GM15510 (cell line): Measurements from ENCODE around the gene ANGPTL2.

Source experiments
- POLR2A ChIP-seq: IDR thresholded peaks from 3 replicates; pipeline ENCODE4 v1.6.1; 2011; ENCODE audit warnings: borderline replicate concordance; ENCODE audit not compliant: insufficient read length; ENCODE audit errors: extremely low read depth

ANGPTL2 gene

DNA sequence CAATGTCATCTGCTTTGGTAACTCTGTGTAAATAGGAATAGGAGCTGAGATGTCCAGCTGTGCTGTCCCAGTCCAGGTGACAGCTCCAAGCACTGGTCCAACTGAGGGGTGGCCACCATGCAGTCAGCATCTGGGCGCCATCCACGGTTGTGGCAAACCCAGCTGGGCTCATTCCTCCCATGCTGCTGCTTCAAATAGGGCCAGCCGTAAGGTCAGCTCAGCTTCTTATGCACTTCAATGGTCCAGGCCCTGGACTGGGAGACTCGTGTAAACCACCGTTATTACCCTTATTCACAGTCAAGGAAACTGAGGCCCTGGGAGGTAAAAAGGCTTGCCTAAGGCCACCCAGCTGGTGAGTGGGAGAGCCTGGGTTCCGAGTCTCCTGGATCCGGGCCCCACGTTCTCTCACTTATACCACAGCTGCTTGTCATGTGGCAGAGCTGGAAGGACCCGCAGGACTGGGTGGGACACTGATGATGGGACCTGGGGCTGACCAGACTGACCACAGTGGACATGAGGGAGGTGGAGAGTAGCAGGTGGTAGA lies 38.7 kb upstream of the ANGPTL2 start:
- no peak for TF ChIP-seq POLR2A

- TF ChIP-seq POLR2A = no peak
Measured at GRCh38 chr9:127159949-127160610, 37.6 kb upstream of the ANGPTL2 start.

- no peak for TF ChIP-seq POLR2A
Measured at GRCh38 chr9:127159325-127159801, 36.9 kb upstream of the ANGPTL2 start.

DNA sequence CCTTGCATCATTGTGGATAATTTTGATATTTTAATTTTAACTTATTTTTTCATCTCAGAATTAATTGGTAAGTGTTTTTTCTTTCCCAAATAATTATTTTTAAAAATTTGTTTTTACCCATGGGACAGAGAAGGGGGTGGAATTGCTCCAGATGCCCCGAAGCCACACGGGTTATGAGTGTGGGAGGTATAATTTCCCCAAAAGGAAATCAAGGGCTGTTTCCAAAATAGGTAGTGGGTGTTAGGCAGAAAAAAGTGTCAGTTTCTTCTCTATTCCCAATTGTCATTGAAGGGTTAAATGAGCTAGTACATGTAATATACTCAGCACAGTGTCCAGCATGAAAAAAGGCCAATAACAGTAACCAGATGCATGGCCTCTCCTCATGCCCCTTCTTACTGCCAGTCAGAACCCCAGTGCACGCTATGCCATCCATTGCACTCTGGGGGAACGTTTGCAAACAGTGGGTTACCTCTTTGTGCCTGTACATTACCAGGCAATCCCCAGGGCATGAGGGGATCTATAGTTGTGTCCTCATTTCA lies 36.4 kb upstream of the ANGPTL2 start:
- no peak for TF ChIP-seq POLR2A

DNA sequence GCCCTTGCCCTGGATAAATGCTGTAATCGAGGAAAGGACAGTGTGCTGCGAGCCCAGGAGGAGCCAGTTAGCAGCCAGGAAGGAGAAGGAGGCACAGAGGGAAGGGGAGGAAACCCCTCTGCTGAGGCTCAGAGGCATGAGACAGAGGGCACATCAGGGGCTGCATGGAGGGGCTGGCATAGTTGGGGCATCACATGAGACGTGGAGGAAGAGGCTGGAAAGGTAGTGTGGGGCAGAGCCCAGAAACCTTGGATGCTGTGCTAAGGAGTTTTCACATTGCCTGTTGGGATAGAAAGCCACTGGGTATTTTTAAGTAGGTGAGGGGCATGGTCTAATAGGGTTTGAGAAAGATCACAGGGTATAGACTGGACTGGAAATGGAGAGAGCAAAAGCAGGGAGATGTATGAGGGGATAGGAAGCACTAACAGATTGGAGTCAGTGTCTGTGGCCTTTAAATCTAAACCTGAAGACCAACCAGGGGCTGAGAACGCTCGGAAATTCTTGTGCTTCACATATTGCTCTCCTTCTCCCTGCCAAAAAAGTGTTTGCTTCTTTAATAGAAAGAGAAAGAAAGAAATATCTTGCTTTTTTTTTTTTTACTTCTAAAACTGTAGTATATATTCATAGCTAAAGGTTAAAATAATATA lies 33.0 kb upstream of the ANGPTL2 start:
- no peak for TF ChIP-seq POLR2A

GRCh38 chr9:127154390-127155191 lies 32.2 kb upstream of the ANGPTL2 start:
- no peak for TF ChIP-seq POLR2A

DNA sequence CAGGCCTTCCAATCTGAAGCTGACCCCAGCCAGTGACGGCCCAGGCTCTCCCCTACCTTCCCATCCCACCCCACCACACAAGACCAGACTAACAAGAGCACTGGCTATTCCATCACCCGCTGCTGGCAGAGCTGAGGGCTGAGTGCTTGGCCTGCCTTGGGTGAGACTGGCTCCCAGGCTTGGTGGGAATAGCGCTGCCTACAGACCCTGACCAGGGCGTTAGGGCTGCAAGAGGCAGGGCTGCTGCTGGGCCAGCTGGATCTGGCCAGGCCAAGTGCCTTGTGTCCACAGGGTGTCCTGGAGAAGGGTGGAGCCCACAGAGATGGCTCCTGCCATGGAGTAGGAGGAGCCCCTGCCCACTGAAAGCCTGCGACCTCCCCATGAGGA lies 31.6 kb upstream of the ANGPTL2 start:
- TF ChIP-seq POLR2A = no peak

DNA sequence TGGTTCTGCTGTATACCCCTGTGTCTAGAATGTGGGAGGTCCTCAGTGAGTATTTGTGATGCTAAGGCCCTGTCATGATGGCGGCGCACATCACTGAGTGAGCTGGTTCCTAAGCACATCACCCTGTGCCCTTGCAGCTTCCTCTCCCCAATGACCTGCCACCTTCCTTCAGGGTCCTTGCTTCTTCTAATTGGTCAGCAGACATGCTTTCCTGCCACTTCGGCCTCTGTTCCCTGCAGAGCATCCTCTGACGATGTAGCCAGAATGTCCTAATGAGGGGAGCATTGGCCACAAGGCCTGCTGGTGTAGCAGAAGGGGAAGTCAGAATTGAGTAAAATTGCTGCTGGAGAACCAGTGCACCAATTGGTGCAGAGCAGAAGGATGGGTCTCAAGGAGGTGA lies 31.1 kb upstream of the ANGPTL2 start:
- TF ChIP-seq POLR2A = no peak

DNA sequence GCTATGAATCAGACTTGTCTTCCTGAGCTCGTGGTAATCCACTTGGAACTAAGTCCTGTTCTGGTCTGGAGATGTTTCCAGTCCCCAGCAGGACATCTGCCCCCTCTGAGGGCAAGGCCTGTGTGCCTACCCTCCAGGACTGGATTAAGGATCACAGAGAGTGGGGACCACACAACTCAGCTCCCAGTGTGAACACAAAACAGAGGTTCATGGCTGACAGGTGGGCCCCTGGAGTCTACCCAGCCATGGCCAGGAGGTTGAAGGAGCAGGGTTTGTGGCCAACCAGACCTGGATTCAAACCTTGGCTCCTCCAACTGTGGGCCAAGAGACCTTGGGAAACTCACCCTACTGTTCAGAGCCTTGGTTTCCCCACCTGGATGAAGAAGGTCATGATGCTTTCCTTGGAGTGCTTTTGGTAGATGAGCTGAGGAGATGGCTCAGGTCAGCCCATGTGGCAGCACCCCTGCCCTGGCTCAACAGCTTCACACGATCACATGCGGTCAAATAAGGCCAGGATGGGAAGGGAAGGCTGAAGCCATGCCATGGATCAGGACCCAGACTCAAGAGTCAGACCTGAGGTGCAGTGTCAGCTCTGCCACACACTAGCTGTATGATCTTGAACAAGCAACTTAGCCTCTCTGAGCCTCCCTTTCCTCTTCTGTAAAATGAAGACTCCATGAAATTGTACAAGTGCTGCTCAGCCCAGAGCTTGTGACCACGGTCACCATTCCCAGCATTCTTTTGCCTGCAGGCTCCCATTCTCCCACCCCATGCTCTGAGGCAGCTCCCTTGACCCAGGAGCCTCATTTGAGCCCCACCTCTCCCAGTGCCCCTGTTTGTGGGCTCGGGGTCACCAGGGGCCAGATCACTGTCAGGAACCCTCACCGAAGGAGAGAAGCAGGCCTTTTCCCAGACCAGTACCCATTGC lies 27.3 kb upstream of the ANGPTL2 start:
- no peak for TF ChIP-seq POLR2A

GRCh38 chr9:127149010-127149409 lies 26.6 kb upstream of the ANGPTL2 start:
- no peak for TF ChIP-seq POLR2A

DNA sequence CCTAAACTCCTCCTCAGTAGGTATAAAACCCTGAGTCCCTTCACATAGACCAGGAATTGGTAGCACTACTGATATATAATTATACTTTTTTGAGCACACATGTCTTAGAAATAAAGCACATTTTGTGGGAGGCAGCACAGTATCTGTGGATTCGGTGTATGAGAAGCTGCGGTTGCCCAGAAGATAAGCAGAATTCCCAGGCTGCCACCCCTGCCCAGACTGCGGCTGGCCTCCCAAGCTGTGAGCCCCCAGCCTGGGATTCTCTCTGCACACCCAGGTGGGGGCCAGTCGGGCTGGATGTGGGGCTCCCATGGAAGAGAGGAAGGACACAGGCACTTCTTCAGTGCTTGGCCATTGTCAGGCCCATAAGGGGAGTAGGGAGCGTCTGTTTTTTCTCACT lies 25.6 kb upstream of the ANGPTL2 start:
- no peak for TF ChIP-seq POLR2A

DNA sequence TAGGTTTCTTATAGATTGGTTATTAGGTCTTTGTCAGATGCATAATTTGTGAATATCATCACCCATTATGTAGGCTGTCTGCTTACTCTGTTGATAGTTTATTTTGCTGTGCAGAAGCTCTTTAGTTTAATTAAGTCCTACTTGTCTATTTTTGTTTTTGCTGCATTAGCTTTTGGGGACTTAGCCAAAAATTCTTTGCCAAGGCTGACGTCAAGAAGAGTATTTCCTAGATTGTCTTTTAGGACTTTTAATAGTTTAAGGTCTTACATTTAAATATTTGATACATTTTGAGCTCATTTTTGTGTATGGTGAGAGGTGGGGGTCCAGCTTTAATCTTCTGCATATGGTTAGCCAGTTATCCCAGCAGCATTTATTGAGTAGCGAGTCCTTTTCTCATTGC lies 24.8 kb upstream of the ANGPTL2 start:
- TF ChIP-seq POLR2A = no peak

- no peak for TF ChIP-seq POLR2A
Measured at GRCh38 chr9:127144670-127145445, 22.4 kb upstream of the ANGPTL2 start.

- no peak for TF ChIP-seq POLR2A
Measured at GRCh38 chr9:127143920-127144465, 21.6 kb upstream of the ANGPTL2 start.

GRCh38 chr9:127142931-127143464 lies 20.6 kb upstream of the ANGPTL2 start:
- TF ChIP-seq POLR2A = no peak
